NCI-H226 (cell line): Measurements from ENCODE around the gene ACOT11.

Experiments
- DNase-seq: peaks from one replicate; pipeline ENCODE4 v3.0.0-alpha.2; 2015

The ACOT11 gene

DNA sequence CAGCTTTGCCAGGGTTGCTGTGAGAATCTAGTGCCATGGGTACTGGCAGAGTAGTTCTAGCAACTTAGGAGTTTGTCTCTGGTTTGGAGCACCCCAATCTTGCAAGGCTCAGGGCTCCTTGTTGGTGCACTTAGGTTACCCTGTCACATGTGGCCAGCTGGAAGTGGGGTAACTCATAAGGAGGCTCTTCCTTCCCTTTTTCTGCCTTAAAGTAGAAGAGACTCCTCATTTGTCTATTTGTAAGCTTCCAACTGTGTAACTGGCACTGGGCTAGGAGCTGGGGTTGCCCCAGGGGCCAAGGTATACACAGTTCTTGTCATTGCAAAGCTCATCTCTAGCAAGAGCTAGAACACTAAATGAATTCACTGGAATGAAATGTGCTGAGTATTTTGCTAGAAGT is 104.1 kb downstream of the ACOT11 start:
- no peak for DNase-seq

- DNase-seq = no peak
Observed at GRCh38 chr1:54653036-54653435, 105.0 kb downstream of the ACOT11 start.

- DNase-seq = no peak
Observed at GRCh38 chr1:54658164-54658913, 110.3 kb downstream of the ACOT11 start.
